Measurements from ENCODE around the gene SLC10A6. TPM values are rescaled to one million over a fixed set of nuclear protein-coding genes. Genes with fewer than 3 reads are reported as not detected.
"Not testable (repeated sequence)": the region's sequence is repeated elsewhere in the genome, so short reads cannot be mapped to it uniquely, and the experiment has no call there.

The SLC10A6 gene
- total and polyA plus RNA-seq, 9 of the 15 experiments (the other 6 are each of a cell fraction or from before 2014, with no cell fraction given), result not detected

GRCh38 chr4:86875436-86875835, 26.3 kb upstream of the SLC10A6 start:
- FAIRE-seq; H3K9ac ChIP-seq (ENCODE audit: insufficient read depth in 1 of 2, low read depth in 2 of 2, low read length in 2 of 2); POLR2A ChIA-PET; H3K9me1 ChIP-seq (ENCODE audit: control insufficient read depth, insufficient read depth, low read length); ATAC-seq; DNase-seq (ENCODE audit: extremely low read depth in 1 of 4, low spot score in 3 of 4); H3K27me3 ChIP-seq (ENCODE audit: control insufficient read depth in 2 of 2, insufficient read depth in 2 of 2, low read length in 2 of 2); H2AFZ ChIP-seq (ENCODE audit: low read depth, low read length); H3K79me2 ChIP-seq (ENCODE audit: control insufficient read depth, insufficient read depth, low read length); H3K4me2 ChIP-seq (ENCODE audit: insufficient read depth, low read length); intact Hi-C loops (cut with micrococcal nuclease); in situ Hi-C loops (cut with MboI); H3K36me3 ChIP-seq (ENCODE audit: control insufficient read depth, insufficient read depth, low read length); H3K4me1 ChIP-seq (replicated peaks in 1 of 2; ENCODE audit: control insufficient read depth in 2 of 2, insufficient read depth in 2 of 2, low read length in 2 of 2); H3K27ac ChIP-seq (ENCODE audit: extremely low read depth, low read depth, low read length); H3K4me3 ChIP-seq; CTCF ChIA-PET (ENCODE audit: low intra/inter-chr PET ratio); H3K9me3 ChIP-seq (replicated peaks; ENCODE audit: control insufficient read depth, insufficient read depth, low read depth, low read length); H4K20me1 ChIP-seq (replicated peaks; ENCODE audit: control insufficient read depth, insufficient read depth, low read length); BruUV-seq (replicated peaks); TF ChIP-seq ATF3 (CRISPR knock-in tag; conservative IDR thresholded peaks at IDR 0.05): not testable (repeated sequence)
- WGBS (ENCODE audit: insufficient coverage, low coverage, missing lambda C conversion rate), result 7% methylated on average over 4 of the region's 4 CpGs
- TF ChIP-seq ATF3 (IDR thresholded peaks at IDR 0.05), result 0 out of 2 replicates have a peak, but pooled peaks have one; percentile 32

- ATAC-seq (no peak), FAIRE-seq (no peak), DNase-seq (ENCODE audit: extremely low read depth in 1 of 4, low spot score in 3 of 4) (no peak)
- no peaks in the 10 kb centered on the region for H4K20me1 ChIP-seq (replicated peaks; ENCODE audit: control insufficient read depth, insufficient read depth, low read length)
- POLR2A ChIA-PET, result no interaction called here
- H3K27ac ChIP-seq (ENCODE audit: extremely low read depth, low read depth, low read length), result no peak overlapping the region
- H3K4me2 ChIP-seq (ENCODE audit: insufficient read depth, low read length), result no peak overlapping the region
- H3K4me3 ChIP-seq, result no peak overlapping the region
- WGBS (ENCODE audit: insufficient coverage, low coverage, missing lambda C conversion rate), result 0% methylated on average over 4 of the region's 4 CpGs
- H3K9ac ChIP-seq (ENCODE audit: insufficient read depth in 1 of 2, low read depth in 2 of 2, low read length in 2 of 2), result no peak overlapping the region
- intact Hi-C loops (cut with micrococcal nuclease), result no loop called here
- no peaks in the 10 kb centered on the region for H3K36me3 ChIP-seq (ENCODE audit: control insufficient read depth, insufficient read depth, low read length)
- H3K4me1 ChIP-seq (replicated peaks in 1 of 2; ENCODE audit: control insufficient read depth in 2 of 2, insufficient read depth in 2 of 2, low read length in 2 of 2), result no peaks in the 10 kb centered on the region
- CTCF ChIA-PET (ENCODE audit: low intra/inter-chr PET ratio), result no interaction called here
- no peaks in the 10 kb centered on the region for H3K9me1 ChIP-seq (ENCODE audit: control insufficient read depth, insufficient read depth, low read length)
- H3K9me3 ChIP-seq (replicated peaks; ENCODE audit: control insufficient read depth, insufficient read depth, low read depth, low read length), result no peaks in the 10 kb centered on the region
- in situ Hi-C loops (cut with MboI), result no loop called here
- no peaks in the 10 kb centered on the region for H3K79me2 ChIP-seq (ENCODE audit: control insufficient read depth, insufficient read depth, low read length)
- no TSS peak for BruUV-seq (replicated peaks)
- H3K27me3 ChIP-seq (ENCODE audit: control insufficient read depth in 2 of 2, insufficient read depth in 2 of 2, low read length in 2 of 2), result peaks cover 3 to 6% of the 10 kb centered on the region in 2 experiments; a peak in 2 of 5 replicates
- H2AFZ ChIP-seq (ENCODE audit: low read depth, low read length), result no peak overlapping the region
- TF ChIP-seq L3MBTL2 (IDR thresholded peaks at IDR 0.05) (no peak), ZNF280B (CRISPR knock-in tag; IDR thresholded peaks at IDR 0.05) (no peak), ZNF699 (CRISPR knock-in tag; IDR thresholded peaks at IDR 0.05; ENCODE audit: insufficient replicate concordance) (no peak), MECOM (CRISPR knock-in tag; IDR thresholded peaks at IDR 0.05) (no peak), GTF2B (IDR thresholded peaks at IDR 0.05; ENCODE audit: extremely low read depth, insufficient read length) (no peak), HDGF (IDR thresholded peaks at IDR 0.05) (no peak), HDAC2 (IDR thresholded peaks at IDR 0.05) (no peak), CHD4 (IDR thresholded peaks at IDR 0.05; ENCODE audit: insufficient read depth, insufficient replicate concordance, low read depth, low read length, poor library complexity, severe bottlenecking) (no peak), ZNF232 (CRISPR knock-in tag; IDR thresholded peaks at IDR 0.05) (no peak), NFYB (IDR thresholded peaks at IDR 0.05; ENCODE audit: extremely low read depth, insufficient read length) (no peak), TRIM24 (IDR thresholded peaks at IDR 0.05) (no peak), SMARCA5 (IDR thresholded peaks at IDR 0.05) (no peak), SIN3B (IDR thresholded peaks at IDR 0.05; ENCODE audit: low read depth) (no peak)
Observed at GRCh38 chr4:86872135-86872534, 23.0 kb upstream of the SLC10A6 start.
